Measurements from ENCODE around the gene ZNF605.
"Not testable (repeated sequence)": the region's sequence is repeated elsewhere in the genome, so short reads cannot be mapped to it uniquely, and the experiment has no call there.

The ZNF605 gene

GRCh38 chr12:132908145-132909029 lies 47.7 kb downstream of the ZNF605 start:
- Histone ChIP-seq H3K36me3 (ENCODE audit: control insufficient read depth, insufficient read depth, low read length) (no peaks in the 10 kb centered on the region), H3K27me3 (ENCODE audit: control insufficient read depth, insufficient read depth, low read length, poor library complexity, severe bottlenecking) (peaks cover 15% of the 10 kb centered on the region), H3K9me3 (ENCODE audit: control insufficient read depth, low read length) (no peaks in the 10 kb centered on the region), H3K4me1 (ENCODE audit: control insufficient read depth, insufficient read depth, low read length) (no peaks in the 10 kb centered on the region), H3K27ac (ENCODE audit: insufficient read depth, low read depth, low read length, poor library complexity, severe bottlenecking) (peak overlapping the region; percentile 55), H3K4me3 (ENCODE audit: insufficient read depth, low read depth, low read length) (peak overlapping the region; percentile 61)
- 7 to 10% methylated on average over 85 of the region's 85 CpGs for WGBS, 2 experiments

- Histone ChIP-seq H3K4me3 (ENCODE audit: insufficient read depth, low read depth, low read length) (peak overlapping the region; percentile 61), H3K27me3 (ENCODE audit: control insufficient read depth, insufficient read depth, low read length, poor library complexity, severe bottlenecking) (peaks cover 15% of the 10 kb centered on the region)
- WGBS, 2 experiments, result 55 to 58% methylated on average over 23 of the region's 23 CpGs
- H3K36me3 ChIP-seq (ENCODE audit: control insufficient read depth, insufficient read depth, low read length); H3K27ac ChIP-seq (ENCODE audit: insufficient read depth, low read depth, low read length, poor library complexity, severe bottlenecking); H3K4me1 ChIP-seq (ENCODE audit: control insufficient read depth, insufficient read depth, low read length); H3K9me3 ChIP-seq (ENCODE audit: control insufficient read depth, low read length): not testable (repeated sequence)
These were observed 48.3 kb downstream of the ZNF605 start for GRCh38 chr12:132907789-132908144.

GRCh38 chr12:132907216-132907615 lies 48.9 kb downstream of the ZNF605 start:
- WGBS, 2 experiments, result 90% methylated on average over 16 of the region's 16 CpGs
- H3K9me3 ChIP-seq (ENCODE audit: control insufficient read depth, low read length), result no peaks in the 10 kb centered on the region
- no peaks in the 10 kb centered on the region for H3K36me3 ChIP-seq (ENCODE audit: control insufficient read depth, insufficient read depth, low read length)
- no peaks in the 10 kb centered on the region for H3K4me1 ChIP-seq (ENCODE audit: control insufficient read depth, insufficient read depth, low read length)
- no peak overlapping the region for H3K27ac ChIP-seq (ENCODE audit: insufficient read depth, low read depth, low read length, poor library complexity, severe bottlenecking)
- H3K27me3 ChIP-seq (ENCODE audit: control insufficient read depth, insufficient read depth, low read length, poor library complexity, severe bottlenecking), result peaks cover 15% of the 10 kb centered on the region
- H3K4me3 ChIP-seq (ENCODE audit: insufficient read depth, low read depth, low read length), result no peak overlapping the region

DNA sequence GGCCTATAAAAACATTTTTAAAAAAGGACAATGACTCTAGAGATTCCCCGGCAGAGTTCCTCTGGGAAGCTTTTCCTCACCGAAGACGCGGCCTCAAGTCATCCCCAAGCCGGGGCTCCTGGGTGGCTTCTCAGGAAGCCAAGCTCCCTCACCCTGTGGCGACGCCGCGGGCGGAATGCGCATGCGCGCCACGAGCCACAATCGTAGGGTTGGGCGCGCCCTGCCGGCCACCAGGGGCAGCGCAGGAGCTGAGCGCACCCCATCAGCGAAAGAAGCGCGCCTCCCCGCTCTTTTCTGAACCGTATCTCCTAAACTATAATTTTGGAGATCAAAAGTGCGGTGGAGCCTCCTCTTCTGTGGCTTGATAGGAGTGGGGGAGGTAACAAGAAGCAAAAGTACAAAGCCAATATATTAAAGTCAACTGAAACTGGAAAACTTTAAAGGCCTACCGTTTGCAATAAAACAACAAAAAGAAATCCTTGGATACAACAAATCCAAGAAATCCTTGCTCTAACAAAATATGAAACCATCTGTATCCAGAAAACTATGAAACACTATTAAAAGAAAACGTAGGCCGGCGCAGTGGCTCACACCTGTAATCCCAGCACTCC lies 51.3 kb downstream of the ZNF605 start:
- peaks cover 15% of the 10 kb centered on the region for H3K27me3 ChIP-seq (ENCODE audit: control insufficient read depth, insufficient read depth, low read length, poor library complexity, severe bottlenecking)
- no peaks in the 10 kb centered on the region for H3K36me3 ChIP-seq (ENCODE audit: control insufficient read depth, insufficient read depth, low read length)
- no peaks in the 10 kb centered on the region for H3K4me1 ChIP-seq (ENCODE audit: control insufficient read depth, insufficient read depth, low read length)
- no peak overlapping the region for H3K27ac ChIP-seq (ENCODE audit: insufficient read depth, low read depth, low read length, poor library complexity, severe bottlenecking)
- 36 to 42% methylated on average over 28 to 30 of the region's 30 CpGs for WGBS, 2 experiments
- H3K4me3 ChIP-seq (ENCODE audit: insufficient read depth, low read depth, low read length), result no peak overlapping the region
- H3K9me3 ChIP-seq (ENCODE audit: control insufficient read depth, low read length), result no peaks in the 10 kb centered on the region

DNA sequence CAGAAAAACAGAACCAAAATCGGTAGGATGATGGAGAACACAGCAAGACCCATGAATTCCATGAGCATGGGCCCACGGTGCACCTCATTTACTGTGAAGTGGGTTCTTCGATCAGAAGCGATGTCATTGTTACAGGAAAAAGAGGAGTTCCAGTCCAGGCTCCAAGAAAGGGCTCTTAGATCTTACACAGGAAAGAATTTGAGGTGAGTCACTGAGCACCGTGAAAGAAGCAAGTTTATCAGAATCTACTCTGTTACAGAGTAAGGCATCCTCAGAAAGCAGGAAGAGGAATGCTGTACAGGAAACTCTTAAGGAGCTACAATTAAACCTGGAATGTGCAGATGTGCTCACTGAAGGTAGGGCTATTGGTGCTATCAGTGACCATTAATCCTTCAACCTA lies 57.1 kb downstream of the ZNF605 start:
- Histone ChIP-seq H3K36me3 (ENCODE audit: control insufficient read depth, insufficient read depth, low read length) (no peaks in the 10 kb centered on the region), H3K27me3 (ENCODE audit: control insufficient read depth, insufficient read depth, low read length, poor library complexity, severe bottlenecking) (no peaks in the 10 kb centered on the region), H3K4me1 (ENCODE audit: control insufficient read depth, insufficient read depth, low read length) (no peaks in the 10 kb centered on the region), H3K27ac (ENCODE audit: insufficient read depth, low read depth, low read length, poor library complexity, severe bottlenecking) (no peak overlapping the region), H3K9me3 (ENCODE audit: control insufficient read depth, low read length) (no peaks in the 10 kb centered on the region), H3K4me3 (ENCODE audit: insufficient read depth, low read depth, low read length) (no peak overlapping the region)
- 92% methylated on average over 5 of the region's 5 CpGs for WGBS, 2 experiments

DNA sequence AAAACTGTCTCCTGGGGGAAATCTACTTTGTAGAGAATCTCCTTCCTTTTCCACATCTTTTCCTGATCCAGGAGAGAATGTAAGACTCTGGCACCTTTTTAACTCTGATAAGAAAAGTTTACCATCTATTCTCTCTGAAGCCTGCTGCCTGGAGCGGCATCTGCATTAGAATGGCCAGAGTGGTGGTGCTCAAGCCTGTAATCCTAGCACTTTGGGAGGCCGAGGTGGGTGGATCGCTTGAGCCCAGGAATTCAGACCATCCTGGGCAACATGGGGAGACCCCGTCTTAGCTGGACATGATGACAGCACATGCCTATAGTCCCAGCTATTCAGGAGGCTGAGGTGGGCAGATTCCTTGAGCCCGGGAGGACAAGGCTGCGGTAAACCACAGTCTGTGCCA lies 67.3 kb downstream of the ZNF605 start:
- Histone ChIP-seq H3K4me1 (ENCODE audit: control insufficient read depth, insufficient read depth, low read length) (no peaks in the 10 kb centered on the region), H3K9me3 (ENCODE audit: control insufficient read depth, low read length) (no peaks in the 10 kb centered on the region), H3K36me3 (ENCODE audit: control insufficient read depth, insufficient read depth, low read length) (no peaks in the 10 kb centered on the region), H3K27me3 (ENCODE audit: control insufficient read depth, insufficient read depth, low read length, poor library complexity, severe bottlenecking) (no peaks in the 10 kb centered on the region), H3K27ac (ENCODE audit: insufficient read depth, low read depth, low read length, poor library complexity, severe bottlenecking) (no peak overlapping the region), H3K4me3 (ENCODE audit: insufficient read depth, low read depth, low read length) (no peak overlapping the region)
- 33 to 34% methylated on average over 6 of the region's 6 CpGs for WGBS, 2 experiments

GRCh38 chr12:132887513-132888351 lies 68.4 kb downstream of the ZNF605 start, which contains the start of gene CHFR:
CHFR (minus strand) TSS chr12:132887605; CDS start chr12:132887328, 277 bp downstream.
- Histone ChIP-seq H3K27me3 (ENCODE audit: control insufficient read depth, insufficient read depth, low read length, poor library complexity, severe bottlenecking) (no peaks in the 10 kb centered on the region), H3K4me1 (ENCODE audit: control insufficient read depth, insufficient read depth, low read length) (no peaks in the 10 kb centered on the region), H3K27ac (ENCODE audit: insufficient read depth, low read depth, low read length, poor library complexity, severe bottlenecking) (peak within 1 kb of the TSS; percentile 90), H3K9me3 (ENCODE audit: control insufficient read depth, low read length) (no peaks in the 10 kb centered on the region), H3K36me3 (ENCODE audit: control insufficient read depth, insufficient read depth, low read length) (no peaks in the 10 kb centered on the region), H3K4me3 (ENCODE audit: insufficient read depth, low read depth, low read length) (peak within 1 kb of the TSS; percentile 60)
- 17 to 18% methylated on average over 84 of the region's 84 CpGs for WGBS, 2 experiments

DNA sequence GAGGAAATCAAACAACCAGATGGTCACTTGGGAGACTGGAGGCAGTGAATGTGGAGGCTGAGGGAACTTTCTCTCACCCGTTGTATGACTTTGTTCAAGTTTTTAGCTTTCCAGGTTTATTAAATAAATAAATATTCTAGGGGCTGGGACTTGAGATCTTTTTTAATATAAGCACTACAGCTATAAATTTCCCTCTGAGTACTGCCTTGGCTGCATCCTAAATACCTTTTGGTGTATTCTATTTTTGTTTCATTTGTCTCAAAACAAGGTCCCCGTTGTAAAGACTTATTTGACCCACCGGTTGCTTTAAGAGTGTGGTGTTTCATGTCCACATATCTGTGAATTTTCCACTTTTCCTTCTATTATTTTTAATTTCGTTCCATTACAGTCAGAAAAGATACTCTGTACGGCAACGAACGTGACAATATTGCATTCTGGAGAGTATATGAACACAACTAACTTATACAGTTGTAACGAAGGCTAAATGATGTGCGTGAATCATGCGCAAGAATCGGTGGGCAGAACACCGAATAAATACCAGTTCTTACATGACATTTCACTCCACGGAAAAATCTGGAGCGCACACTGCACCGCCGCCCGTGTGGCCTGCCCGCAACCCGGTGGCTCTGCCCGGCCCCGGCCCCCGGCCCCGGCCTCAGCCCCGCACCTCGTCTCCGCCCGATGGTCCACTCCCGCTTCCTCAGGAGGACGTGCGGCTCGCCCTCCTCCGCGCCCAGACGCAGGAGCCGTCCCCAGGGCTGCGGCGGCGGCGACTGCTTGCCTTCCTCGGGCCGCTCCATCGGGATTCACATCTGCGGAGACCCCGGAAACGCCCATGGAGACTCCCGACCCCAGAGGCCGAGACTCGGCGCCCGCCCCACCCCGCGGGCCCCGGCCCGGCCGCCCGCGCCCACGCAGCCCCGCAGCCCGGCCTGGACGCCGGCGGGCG lies 69.3 kb downstream of the ZNF605 start:
- H3K36me3 ChIP-seq (ENCODE audit: control insufficient read depth, insufficient read depth, low read length), result no peaks in the 10 kb centered on the region
- peak overlapping the region; percentile 60 for H3K4me3 ChIP-seq (ENCODE audit: insufficient read depth, low read depth, low read length)
- no peaks in the 10 kb centered on the region for H3K4me1 ChIP-seq (ENCODE audit: control insufficient read depth, insufficient read depth, low read length)
- 10 to 11% methylated on average over 63 to 64 of the region's 64 CpGs for WGBS, 2 experiments
- H3K27ac ChIP-seq (ENCODE audit: insufficient read depth, low read depth, low read length, poor library complexity, severe bottlenecking), result no peak overlapping the region
- no peaks in the 10 kb centered on the region for H3K9me3 ChIP-seq (ENCODE audit: control insufficient read depth, low read length)
- H3K27me3 ChIP-seq (ENCODE audit: control insufficient read depth, insufficient read depth, low read length, poor library complexity, severe bottlenecking), result no peaks in the 10 kb centered on the region

- 93% methylated on average over 7 of the region's 7 CpGs for WGBS, 2 experiments
These were observed 74.3 kb downstream of the ZNF605 start for GRCh38 chr12:132881818-132882217.

More at GRCh38 chr12:132881818-132882217, 74.3 kb downstream of the ZNF605 start:
- Histone ChIP-seq H3K27ac (ENCODE audit: insufficient read depth, low read depth, low read length, poor library complexity, severe bottlenecking) (no peak overlapping the region), H3K9me3 (ENCODE audit: control insufficient read depth, low read length) (no peaks in the 10 kb centered on the region), H3K36me3 (ENCODE audit: control insufficient read depth, insufficient read depth, low read length) (no peaks in the 10 kb centered on the region), H3K4me3 (ENCODE audit: insufficient read depth, low read depth, low read length) (no peak overlapping the region), H3K27me3 (ENCODE audit: control insufficient read depth, insufficient read depth, low read length, poor library complexity, severe bottlenecking) (no peaks in the 10 kb centered on the region), H3K4me1 (ENCODE audit: control insufficient read depth, insufficient read depth, low read length) (no peaks in the 10 kb centered on the region)
